Measurements from ENCODE around the gene HNRNPA1. TPM values are rescaled to one million over a fixed set of nuclear protein-coding genes. Genes with fewer than 3 reads are reported as not detected.

The HNRNPA1 gene
- total and polyA plus RNA-seq, 9 of the 15 experiments (the other 6 are each of a cell fraction or from before 2014, with no cell fraction given) = 1,166 to 2,703 (median 1,815) TPM

- TF ChIP-seq ZNF274 (IDR thresholded peaks at IDR 0.05; ENCODE audit: borderline replicate concordance, low read depth, low read length) (peak; percentile 79; the same call in 1 of the 2 replicates), ARNT (IDR thresholded peaks at IDR 0.05) (peak; percentile 96 to 98), GTF2B (IDR thresholded peaks at IDR 0.05; ENCODE audit: extremely low read depth, insufficient read length) (no peak), POLR2B (IDR thresholded peaks at IDR 0.05; ENCODE audit: low read depth, partially characterized antibody) (no peak), ATF4 (CRISPR knock-in tag; IDR thresholded peaks at IDR 0.05) (no peak), AFF1 (IDR thresholded peaks at IDR 0.05; ENCODE audit: low read depth in 1 of 2, partially characterized antibody in 2 of 2) (peak; percentile 45 to 87), HIVEP1 (CRISPR knock-in tag; IDR thresholded peaks at IDR 0.05) (0 out of 2 replicates have a peak, but pooled peaks have one; percentile 21), ZNF217 (CRISPR knock-in tag; IDR thresholded peaks at IDR 0.05) (no peak), GTF2A2 (tag; IDR thresholded peaks at IDR 0.05) (no peak), MAZ (CRISPR knock-in tag; conservative IDR thresholded peaks at IDR 0.05 in 1 of 2, IDR thresholded peaks at IDR 0.05 in 1 of 2) (peak; percentile 99 to 100), ZNF263 (CRISPR knock-in tag; IDR thresholded peaks at IDR 0.05; ENCODE audit: borderline replicate concordance) (no peak; the same call in 1 of the 2 replicates), ILF3 (IDR thresholded peaks at IDR 0.05; ENCODE audit: borderline replicate concordance) (no peak), KLF6 (CRISPR knock-in tag; IDR thresholded peaks at IDR 0.05; ENCODE audit: borderline replicate concordance) (peak; percentile 81; the same call in 1 of the 2 replicates), ZBTB34 (CRISPR knock-in tag; IDR thresholded peaks at IDR 0.05) (no peak), TEAD4 (IDR thresholded peaks at IDR 0.05; ENCODE audit: low read length) (peak; percentile 98), TEAD4 (CRISPR knock-in tag; IDR thresholded peaks at IDR 0.05; ENCODE audit: borderline replicate concordance) (no peak), ARID3B (CRISPR knock-in tag; IDR thresholded peaks at IDR 0.05; ENCODE audit: borderline replicate concordance) (no peak), FOXK1 (CRISPR knock-in tag; IDR thresholded peaks at IDR 0.05; ENCODE audit: borderline replicate concordance) (0 out of 2 replicates have a peak, but pooled peaks have one; percentile 86), TAF9B (IDR thresholded peaks at IDR 0.05; ENCODE audit: partially characterized antibody) (no peak)
Measured at GRCh38 chr12:54304187-54304810, 23.8 kb downstream of the HNRNPA1 start (continued).

Measured in K562 (cell line).